Measurements from ENCODE around the gene MMP27.

Gene MMP27

DNA sequence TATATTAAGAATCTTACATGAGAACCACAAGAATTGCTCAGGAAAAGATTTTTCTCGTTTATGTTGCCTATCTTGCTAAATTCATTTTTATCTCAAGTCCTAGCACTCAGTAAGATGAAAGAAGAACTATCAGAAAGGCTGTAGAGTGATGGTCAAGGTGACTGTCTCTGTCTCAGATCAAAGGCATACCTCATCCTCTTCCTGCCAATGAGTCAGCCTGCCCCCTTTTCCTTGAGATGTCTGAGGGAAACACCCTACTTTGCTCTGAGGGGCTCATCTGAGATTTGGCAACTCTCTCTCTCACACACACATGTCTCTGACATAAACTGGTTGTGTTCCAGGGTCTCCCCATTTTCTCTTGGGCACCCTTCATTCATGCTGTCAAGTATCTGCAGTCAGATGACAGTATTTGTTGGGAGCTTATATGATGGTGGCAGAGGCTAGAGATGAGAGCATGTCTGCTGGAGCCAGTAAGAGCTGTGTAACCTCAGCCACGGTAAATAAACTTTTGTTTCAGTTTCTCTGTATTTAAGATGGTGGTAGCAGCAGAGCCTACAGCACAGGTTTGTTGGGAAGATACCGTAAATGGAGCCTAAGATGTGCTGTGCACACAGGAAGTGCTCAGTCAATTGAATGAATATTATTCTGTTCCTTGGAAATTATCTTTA lies 1.6 kb downstream of the MMP27 start:
- no peak for DNase-seq

DNA sequence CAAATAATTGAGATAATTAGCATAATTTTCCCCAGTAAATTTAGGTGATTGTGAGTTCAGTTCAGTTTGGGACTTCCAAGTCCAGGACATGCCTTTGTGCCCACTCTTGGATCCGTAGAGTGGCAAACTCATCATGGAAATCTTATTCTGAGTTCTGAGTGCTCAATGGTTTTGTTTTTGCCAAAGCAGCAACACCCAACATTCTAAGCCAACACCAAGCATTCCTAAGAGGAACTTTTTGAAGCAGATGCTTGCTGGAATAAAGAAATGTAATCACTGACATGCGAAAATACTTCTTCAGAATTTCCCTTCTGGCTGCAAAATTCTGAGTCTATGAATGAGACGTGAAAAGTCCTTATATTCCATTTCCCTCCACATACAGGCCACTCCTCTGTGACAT lies 10.4 kb downstream of the MMP27 start:
- no peak for DNase-seq

DNA sequence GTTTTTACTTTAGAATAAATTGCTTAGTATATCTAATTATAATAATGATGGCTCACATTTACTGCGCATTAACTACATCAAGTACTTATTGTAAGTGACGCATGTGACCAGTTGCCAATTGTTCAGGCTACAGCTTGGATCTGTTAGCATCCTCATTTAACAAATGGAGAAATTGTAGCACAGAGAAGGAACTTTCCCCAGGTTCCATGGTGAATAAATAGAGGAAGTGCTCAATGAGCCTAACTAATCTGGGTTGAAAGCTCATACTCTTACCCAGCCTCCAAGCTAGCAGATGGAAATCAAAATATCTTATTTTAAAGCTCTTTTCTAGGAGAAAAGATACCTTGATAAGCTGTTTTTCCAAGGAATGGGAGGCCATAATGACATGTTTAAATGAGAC lies 19.8 kb downstream of the MMP27 start:
- DNase-seq, result no peak

DNA sequence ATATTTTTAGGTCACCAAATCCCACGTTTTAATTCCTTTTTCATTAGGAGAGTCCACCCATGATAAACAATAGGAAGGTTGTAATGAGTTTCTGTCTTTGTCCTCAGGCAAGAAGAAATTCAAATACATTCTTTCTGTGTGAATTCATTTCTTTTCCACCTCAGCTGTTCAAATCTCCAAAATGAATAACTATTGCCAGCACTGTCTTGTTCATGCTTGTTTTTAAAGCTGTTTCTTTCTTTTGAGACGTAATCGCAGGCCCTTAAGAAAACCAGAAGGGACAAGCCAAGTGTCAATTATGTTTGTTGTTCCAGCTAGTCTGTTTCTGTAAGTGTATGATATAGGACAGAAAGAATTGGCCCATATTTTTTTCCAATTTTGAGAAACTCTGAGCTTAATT lies 20.2 kb downstream of the MMP27 start:
- no peak for DNase-seq

DNA sequence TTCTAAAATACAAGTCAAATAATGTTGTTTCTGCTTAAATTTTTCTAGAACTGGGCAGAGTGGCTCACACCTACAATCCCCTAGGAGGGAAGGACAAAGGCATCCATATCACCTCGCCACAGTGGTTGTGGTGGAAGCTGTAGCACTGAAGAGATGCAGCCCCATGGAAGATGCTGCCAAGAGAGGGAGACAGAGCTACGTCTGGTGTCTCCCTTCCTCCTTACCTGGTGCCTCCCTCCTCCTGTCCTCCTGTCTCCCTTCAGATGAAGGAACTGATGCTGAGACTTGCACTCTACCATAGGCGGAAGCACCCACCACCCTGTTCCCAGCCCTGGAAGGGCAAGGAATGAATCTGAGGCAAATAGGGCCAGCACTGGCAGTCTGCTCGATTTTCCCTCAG lies 22.3 kb downstream of the MMP27 start:
- no peak for DNase-seq

DNA sequence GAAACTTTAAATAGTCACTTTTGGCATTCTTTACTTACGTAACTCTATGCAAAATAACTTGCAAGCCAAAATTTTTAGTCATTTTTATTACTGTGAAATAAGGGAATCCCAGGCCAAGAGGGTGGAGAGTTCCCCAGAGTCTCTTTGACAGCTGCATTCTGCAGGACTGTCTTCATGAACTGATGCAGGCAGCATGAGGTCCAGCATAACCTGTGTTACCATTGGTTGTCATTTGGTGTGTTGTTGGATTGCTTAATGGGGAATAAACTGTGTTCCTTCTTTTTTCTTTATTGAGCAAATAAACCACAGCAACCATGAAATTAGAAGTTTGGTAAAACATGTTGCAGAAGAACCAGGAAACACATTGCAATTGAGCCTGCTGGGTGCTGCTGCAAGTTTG lies 24.6 kb downstream of the MMP27 start:
- no peak for DNase-seq

DNA sequence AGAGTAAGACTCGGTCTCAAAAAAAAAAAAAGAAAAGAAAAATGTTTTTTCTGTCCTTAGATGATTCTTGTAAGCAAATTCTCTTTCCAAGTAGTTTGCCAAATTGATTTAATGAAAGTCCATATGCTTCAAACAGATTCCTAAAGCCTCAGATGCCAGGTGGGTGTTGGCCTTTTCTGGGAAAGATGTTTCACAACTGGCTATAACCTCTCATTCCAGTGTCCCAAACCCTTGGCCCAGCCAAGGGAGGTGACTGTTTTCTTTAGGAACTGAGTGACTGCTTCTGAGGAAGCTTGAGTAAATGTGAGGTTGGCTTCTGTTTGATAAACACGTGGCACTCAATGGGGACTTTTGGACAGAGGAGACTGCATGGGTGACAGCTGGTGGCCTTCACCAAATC lies 27.5 kb downstream of the MMP27 start:
- no peak for DNase-seq

DNA sequence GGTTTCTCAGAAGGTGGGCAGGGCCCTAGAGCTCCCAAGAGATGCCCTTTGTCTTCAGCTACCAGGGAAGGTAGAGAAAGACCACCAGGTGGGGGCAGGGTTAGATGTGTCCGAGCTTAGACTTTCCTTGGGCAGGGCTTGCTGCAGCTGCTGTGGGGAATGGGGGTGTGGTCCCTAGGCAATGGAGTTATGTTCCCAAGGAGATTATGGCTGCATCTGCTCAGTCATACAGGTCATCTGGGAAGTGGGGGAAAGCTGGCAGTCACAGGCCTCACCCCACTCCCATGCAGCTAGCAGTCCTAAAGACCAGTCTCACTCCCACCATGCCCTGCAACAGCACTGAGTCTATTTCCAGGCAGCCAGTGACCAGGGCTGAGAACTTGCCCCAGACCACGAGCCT lies 29.5 kb downstream of the MMP27 start:
- no peak for DNase-seq

DNA sequence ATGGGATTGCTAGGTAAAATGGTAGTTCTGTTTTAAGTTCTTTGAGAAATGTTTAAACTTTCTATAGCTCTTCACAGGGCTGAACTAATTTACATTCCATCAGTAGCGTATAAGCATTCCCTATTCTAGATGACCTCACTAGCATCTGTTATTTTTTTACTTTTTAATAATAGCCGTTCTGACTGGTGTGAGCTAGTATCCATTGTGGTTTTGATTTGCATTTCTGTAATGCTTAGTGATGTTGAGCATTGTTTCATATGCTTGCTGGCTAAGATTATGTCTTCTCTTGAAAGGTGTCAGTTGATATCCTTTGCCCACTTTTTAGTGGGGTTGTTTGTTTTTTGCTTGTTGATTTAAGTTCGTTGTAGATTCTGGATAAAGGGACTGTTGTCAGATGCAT lies 35.9 kb downstream of the MMP27 start:
- DNase-seq, result no peak

DNA sequence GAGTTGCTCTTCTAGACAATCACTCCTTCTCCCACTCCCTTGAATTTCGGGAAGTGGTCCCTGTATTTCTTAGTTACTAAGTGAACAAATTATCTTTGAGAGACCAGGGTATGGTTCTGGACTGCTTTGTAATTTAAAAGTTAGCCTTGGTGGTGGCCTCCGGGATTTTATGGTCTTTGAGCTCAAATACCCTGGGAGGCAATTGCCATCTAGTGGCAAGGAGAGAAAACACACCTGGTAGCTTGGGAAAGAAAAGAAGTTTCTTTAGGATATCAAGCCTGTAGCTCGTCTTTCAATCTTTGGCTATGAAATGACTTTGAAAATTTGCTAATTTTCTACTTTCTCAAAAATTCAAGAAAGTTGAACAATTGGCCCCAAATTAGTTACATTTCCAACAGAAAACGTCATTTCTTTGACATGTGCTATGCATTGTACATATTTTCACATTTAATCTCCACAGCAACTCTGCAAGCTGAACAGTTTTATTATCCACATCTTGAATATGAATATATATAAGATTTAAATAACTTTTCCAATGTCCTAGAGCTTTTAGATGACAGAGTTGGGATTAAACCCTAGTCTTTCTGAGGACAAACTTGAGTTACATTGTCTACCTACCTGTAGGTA lies 39.1 kb downstream of the MMP27 start:
- DNase-seq, result no peak

DNA sequence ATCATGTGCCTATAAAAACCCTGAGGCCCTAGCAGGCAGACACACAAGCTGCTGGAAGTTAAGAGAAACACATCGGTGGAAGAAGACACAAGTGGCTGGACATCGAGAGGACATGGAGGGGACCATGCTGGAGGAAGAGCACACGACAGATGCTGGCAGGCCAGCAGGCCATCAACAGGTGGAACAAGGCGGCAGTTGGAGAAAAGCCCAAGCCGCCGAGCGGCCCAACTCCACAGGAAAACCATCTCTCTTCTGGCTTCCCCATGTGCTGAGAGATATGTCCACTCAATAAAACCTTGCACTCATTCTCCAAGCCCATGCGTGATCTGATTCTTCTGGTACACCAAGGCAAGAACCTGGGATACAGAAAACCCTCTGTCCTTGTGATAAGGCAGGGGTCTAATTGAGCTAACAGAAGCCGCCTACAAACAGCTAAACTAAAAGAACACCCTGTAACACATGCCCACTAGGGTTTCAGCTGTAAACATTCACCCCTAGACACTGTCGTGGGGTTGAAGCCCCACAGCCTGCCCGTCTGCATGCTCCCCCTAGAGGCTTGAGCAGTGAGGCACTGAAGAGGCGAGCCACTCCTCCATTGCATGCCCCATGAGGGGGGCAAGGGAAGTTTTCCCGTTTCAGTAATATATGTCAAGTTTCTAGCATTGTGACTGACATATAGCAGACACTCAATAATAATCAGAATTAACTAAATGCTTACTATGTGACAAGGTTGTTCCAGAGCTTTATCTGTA lies 41.4 kb downstream of the MMP27 start:
- DNase-seq, result no peak

DNA sequence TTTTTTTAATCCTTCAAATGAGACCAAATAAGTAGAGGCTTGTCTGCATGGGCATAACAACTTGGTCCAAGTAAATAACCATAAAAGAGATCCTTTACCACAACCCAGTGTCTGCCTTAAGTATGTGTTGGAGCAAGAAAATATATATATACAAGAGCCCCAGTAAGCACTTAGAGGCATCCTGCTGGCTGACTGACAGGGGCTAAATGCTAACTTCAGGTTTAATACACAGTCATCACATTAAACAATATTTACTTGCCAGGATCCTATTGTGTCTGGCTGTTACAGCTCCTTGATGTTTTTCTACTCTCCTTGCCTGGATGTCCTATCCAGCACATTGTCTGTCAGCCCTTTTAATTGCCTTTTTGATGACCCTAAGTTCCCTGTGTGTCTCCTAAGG lies 43.0 kb downstream of the MMP27 start:
- no peak for DNase-seq

DNA sequence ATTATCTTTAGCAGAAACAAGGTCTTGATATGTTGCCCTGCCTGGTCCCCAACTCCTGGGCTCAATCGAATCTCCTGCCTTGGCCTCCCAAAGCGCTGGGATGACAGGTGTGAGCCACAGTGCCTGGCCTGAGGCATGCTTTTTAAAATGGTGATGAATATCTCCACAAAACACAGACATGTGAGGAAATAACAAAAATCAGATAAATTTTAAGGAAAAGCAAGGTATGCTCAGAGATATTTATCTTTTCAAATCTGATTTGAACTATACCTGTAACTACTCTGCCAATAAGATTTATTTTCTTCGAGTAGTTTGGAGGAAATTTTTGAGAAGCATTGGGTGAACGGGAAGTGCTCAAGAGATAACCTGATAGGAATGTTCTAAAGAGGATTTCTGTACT lies 44.5 kb downstream of the MMP27 start:
- no peak for DNase-seq

DNA sequence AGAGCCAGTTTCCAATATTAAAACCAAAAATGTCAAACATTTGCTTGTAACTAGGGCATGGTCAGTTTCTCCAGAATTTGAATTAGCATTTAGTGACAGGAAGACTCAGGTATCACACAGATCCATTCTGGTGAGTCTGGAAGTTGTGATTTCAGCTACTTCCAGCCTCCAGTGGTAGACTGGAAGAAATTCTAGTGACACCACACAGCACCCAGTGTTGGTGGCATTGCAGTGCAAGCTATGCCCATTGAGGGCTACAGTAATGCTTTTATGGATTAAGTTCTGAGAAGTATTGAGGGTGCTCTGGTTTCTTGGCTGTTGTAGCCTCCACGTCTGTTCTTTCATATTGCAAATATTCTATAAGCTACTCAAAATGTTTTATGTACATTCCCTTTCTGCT lies 49.0 kb downstream of the MMP27 start:
- no peak for DNase-seq

DNA sequence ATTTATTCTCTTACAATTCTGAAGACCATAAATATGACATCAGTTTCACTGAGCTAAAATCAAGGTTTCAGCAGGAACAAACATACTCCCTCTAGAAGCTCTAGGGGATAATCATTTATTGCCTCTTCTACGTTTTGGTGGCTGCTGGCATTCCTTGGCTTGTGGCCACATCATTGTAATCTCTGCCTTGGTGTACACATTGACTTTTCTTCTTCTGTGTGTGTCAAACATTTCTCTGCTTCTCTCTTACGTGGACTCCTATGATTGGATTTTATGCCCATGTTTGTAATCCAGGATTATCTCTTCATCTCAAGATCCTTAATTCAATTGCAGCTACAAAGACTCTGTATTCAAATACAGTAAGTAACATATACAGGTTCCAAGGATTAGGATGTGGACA lies 50.0 kb downstream of the MMP27 start:
- no peak for DNase-seq

DNA sequence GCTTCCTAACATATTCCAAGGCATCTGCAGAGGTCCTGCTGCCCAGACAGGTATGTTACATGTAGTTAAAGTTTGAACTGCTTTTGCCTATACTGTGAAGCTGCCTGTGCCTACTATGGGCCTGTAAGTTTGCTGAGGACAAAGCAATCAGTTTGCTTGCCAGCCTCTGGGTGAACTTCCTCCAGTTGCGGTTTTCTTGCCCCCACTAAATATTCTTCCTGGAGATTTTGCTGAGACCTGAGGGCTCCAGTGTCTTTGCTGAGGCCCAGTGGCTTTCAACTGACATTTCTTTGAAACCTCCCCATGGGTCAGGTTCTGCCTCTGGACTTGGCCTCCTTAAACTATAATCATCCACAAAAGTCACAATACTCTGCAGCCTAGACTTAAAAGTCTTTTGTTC lies 50.8 kb downstream of the MMP27 start:
- no peak for DNase-seq

DNA sequence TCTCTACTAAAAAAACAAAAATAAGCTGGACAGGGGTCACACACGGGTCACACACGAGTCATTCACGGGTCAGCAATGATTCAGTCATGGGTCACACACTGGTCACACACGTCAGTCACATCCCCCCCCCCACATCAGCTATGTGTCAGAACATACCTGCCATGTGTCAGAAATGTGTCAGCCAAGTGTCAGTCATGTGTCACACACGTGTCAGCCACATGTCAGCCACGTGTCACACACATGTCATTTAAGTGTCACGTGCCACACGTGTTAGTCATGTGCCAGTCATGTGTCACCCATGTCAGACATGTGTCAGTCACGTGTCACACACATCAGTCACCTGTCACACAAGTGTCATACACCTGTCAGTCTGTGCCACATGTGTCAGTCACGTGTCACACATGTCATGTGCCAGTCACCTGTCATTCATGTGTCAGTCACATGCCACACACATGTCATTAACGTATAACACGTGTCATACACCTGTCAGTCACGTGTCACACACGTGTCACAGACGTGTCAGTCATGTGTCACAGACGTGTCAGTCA lies 51.8 kb downstream of the MMP27 start:
- DNase-seq, result no peak

DNA sequence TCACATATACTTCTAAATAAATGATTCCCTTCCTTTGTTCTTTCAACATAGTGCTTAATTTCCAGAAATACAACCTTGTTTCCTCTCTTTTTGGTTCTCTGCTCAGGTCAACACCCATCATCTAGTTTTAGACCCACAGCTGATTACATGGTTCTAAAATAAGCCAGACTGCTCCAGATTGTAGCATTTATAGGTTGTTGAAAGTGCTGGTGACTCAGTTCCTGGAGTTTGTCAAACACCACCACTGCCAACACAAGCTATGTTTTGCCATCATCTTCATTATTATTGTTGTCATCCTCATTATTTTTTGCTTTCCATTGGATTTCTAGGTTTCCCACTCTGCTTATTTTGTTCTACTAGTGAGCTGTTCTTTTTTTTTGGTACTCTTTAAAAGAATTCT lies 58.1 kb downstream of the MMP27 start:
- DNase-seq, result no peak

DNA sequence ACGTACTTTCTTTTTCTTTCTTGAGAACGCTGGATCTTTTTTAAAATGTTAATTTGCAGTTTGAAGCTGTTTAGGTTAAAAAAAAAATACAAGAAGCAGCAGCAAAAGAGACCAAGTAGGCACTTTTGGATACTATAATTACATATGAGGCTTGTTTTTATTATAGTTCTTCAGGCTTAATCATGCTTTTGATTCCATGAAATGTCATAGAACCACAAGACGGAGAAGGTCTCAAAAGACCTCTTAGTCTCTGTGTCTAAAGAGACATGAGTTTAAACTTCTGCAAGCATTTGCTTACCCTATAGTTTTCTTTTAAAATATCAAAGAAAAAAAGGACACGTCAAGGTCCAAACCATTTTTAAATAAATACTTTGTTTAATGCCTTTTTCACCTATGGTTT lies 61.6 kb downstream of the MMP27 start:
- DNase-seq, result no peak

Measured in activated CD4-positive, CD25-positive, alpha-beta regulatory T cell treated with anti-CD3 and anti-CD28 coated beads, Interleukin-2, amount 50 U/mL, for 72 hours (primary cell).